AG04449 (cell line): ENCODE data around the gene TPSD1.

ENCODE experiments used
- CTCF ChIA-PET: fragments of 350-600 bp; formaldehyde crosslinking; extraction: SDS; loops from one replicate; lab custom pipeline; 2021; ENCODE audit warnings: antibody characterized with exemption; lab: Yijun Ruan, JAX
- POLR2A ChIA-PET: fragments of 400-600, 350-600 bp; formaldehyde crosslinking; extraction: SDS; loops from one replicate; lab custom pipeline; 2020; ENCODE audit warnings: antibody characterized with exemption, inconsistent platforms; lab: Yijun Ruan, JAX
- DNase-seq: peaks from one replicate; pipeline ENCODE4 v3.0.0-alpha.2; 2010; ENCODE audit warnings: low read depth, low spot score
- H3K4me3 ChIP-seq: 2 replicates; pipeline ENCODE4 v1.5.1; 2011; ENCODE audit warnings: low read depth, mild to moderate bottlenecking, control low read depth, low read length
- CTCF ChIP-seq: IDR thresholded peaks from one replicate; pipeline ENCODE4 v1.5.1; 2011; ENCODE audit warnings: mild to moderate bottlenecking, moderate library complexity, low read length, control low read depth, inconsistent platforms; ENCODE audit not compliant: insufficient read depth; ENCODE audit errors: missing control alignments

The TPSD1 gene

GRCh38 chr16:1259760-1260068 is 3.8 kb downstream of the TPSD1 start:
- DNase-seq, result no peak
- TF ChIP-seq CTCF, result no peak
- H3K4me3 ChIP-seq, result no peak overlapping the region
- ChIA-PET CTCF (no interaction called here), POLR2A (no interaction called here)

GRCh38 chr16:1260101-1260680 is 4.3 kb downstream of the TPSD1 start:
- no peak for TF ChIP-seq CTCF
- DNase-seq, result no peak
- CTCF ChIA-PET, result no interaction called here
- no peak overlapping the region for H3K4me3 ChIP-seq
- POLR2A ChIA-PET, result no interaction called here

GRCh38 chr16:1261131-1261892 is 5.4 kb downstream of the TPSD1 start:
- H3K4me3 ChIP-seq, result no peak overlapping the region
- ChIA-PET CTCF (no interaction called here), POLR2A (no interaction called here)
- DNase-seq, result no peak
- no peak for TF ChIP-seq CTCF

GRCh38 chr16:1262210-1262845 is 6.5 kb downstream of the TPSD1 start:
- no peak overlapping the region for H3K4me3 ChIP-seq
- ChIA-PET CTCF (no interaction called here), POLR2A (no interaction called here)
- TF ChIP-seq CTCF, result no peak
- DNase-seq, result no peak

- no peak for DNase-seq
- ChIA-PET CTCF (no interaction called here), POLR2A (no interaction called here)
- H3K4me3 ChIP-seq, result no peak overlapping the region
- no peak for TF ChIP-seq CTCF
These were observed 7.0 kb downstream of the TPSD1 start for GRCh38 chr16:1262846-1263221.

- POLR2A ChIA-PET, result no interaction called here
These were observed 7.9 kb downstream of the TPSD1 start for GRCh38 chr16:1263591-1264344.

More at GRCh38 chr16:1263591-1264344, 7.9 kb downstream of the TPSD1 start:
- CTCF ChIA-PET, result no interaction called here
- no peak for DNase-seq
- H3K4me3 ChIP-seq, result no peak overlapping the region
- no peak for TF ChIP-seq CTCF
